Fibroblast of the aortic adventitia (primary cell): Measurements from ENCODE around the gene EZR. TPM values are rescaled to one million over a fixed set of nuclear protein-coding genes. Genes with fewer than 3 reads are reported as not detected.

Experiments
- DNase-seq: peaks from one replicate; pipeline ENCODE4 v3.0.0-alpha.2; 2010; ENCODE audit warnings: low read depth
- H3K4me3 ChIP-seq: 2 replicates; pipeline ENCODE4 v1.5.1; 2011; ENCODE audit warnings: low read depth, mild to moderate bottlenecking, control low read depth, low read length, moderate library complexity
- total RNA-seq: library from RNA; depleted of rRNA; stranded (reverse); fragments of >200 nt; gene quantifications from 2 replicates; pipeline ENCODE4 v1.2.3, GENCODE V29; 2012; ENCODE audit warnings: low replicate concordance
- TF ChIP-seq, protein P1 (sequence below): IDR thresholded peaks from 2 replicates; pipeline ENCODE4 v1.5.1; 2011; ENCODE audit warnings: mild to moderate bottlenecking, low read length, control low read depth, inconsistent platforms; ENCODE audit not compliant: insufficient read depth

EZR gene
- total RNA-seq, 1 donor, result 41.3 TPM

DNA sequence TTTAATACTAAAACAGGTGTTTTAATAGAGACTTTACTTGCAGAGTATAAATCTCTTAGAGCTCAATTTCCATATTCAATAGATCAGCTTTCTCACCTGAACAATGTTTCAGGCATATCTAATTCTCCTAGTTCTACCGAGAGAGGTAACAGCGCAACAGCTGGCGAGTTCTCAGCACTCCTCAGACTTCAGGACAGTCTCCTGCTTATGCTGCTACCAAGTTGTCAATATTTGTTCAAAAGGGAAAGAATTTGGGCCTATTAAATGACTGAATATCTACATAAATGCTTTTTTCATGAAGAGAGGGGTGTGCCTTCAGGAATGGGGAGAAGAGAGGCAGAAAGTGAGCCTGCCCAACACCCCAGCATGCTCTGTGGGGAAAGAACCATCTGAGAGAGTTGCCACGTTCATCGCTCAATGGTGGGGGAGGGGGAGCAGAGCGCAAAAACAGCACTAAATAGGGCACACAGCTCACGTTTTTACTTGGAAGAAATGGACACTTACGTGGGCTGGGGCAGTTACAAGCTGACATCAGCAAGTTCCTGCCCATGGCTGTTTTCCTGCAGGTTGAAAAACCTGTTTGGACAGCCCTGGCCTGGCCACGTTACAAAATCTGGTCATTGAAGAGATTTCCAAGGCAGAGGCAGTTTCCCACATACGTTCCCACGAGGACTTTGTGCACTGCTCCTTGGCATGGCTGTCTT is 38.0 kb downstream of the EZR start:
- H3K4me3 ChIP-seq, result no peak overlapping the region
- DNase-seq, result no peak
- TF ChIP-seq, protein P1, sequence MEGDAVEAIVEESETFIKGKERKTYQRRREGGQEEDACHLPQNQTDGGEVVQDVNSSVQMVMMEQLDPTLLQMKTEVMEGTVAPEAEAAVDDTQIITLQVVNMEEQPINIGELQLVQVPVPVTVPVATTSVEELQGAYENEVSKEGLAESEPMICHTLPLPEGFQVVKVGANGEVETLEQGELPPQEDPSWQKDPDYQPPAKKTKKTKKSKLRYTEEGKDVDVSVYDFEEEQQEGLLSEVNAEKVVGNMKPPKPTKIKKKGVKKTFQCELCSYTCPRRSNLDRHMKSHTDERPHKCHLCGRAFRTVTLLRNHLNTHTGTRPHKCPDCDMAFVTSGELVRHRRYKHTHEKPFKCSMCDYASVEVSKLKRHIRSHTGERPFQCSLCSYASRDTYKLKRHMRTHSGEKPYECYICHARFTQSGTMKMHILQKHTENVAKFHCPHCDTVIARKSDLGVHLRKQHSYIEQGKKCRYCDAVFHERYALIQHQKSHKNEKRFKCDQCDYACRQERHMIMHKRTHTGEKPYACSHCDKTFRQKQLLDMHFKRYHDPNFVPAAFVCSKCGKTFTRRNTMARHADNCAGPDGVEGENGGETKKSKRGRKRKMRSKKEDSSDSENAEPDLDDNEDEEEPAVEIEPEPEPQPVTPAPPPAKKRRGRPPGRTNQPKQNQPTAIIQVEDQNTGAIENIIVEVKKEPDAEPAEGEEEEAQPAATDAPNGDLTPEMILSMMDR, result no peak

DNA sequence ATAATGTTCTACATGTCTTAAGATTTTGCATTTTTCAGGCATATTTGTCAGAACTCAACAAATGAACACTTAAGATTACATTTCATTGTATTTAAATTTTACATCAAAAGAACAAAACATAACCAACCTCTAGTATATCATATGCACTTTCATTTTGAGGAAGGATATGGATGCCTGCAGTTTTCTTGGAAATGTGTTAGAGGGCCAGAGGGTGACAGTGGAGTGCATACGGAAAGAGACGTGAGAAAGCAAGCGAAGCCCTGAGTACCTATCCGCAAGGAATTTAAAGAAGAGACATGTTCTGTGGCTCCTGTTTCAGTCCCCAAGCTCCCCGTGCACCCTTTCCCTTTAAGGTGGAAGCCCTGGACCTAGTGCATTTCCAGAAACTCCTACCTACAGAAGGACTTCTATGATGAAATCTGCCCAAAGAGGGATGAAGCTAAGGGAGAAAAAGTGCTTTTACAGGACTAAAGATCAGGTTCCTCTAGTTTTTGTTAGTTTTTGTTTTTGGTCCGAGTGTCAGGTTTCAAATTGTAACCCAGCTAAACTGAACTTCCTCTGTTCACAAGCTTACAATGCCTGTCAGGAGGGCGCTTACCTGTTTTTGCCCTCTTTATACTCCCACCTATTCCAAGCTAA is 38.8 kb downstream of the EZR start:
- H3K4me3 ChIP-seq, result no peak overlapping the region
- TF ChIP-seq, protein P1, result no peak
- no peak for DNase-seq

DNA sequence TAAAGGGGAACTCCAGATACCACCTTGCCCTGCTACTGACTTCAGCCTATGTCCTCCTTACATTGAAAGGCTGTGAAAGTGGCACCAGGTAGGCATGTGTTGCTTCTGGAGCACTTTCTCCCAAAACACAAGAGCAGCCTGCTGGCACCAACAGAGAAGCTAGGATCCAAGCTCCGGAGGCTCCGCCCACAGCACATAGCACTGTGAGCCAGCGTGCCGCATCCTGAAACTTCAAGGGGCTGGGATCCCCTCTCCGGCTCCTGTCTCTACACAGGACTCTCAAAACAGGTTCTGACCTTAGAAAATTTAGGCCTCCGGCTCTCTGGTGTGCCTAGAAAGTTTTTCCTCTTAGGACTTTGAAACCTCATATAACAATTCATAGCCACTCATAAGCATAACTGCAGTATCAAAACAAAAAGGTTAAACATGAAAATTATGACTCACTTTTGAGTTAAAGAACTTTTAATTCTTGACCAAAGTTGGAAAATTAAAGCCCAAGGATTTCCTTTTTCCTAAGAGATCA is 41.1 kb downstream of the EZR start:
- DNase-seq, result no peak
- TF ChIP-seq, protein P1, result no peak

DNA sequence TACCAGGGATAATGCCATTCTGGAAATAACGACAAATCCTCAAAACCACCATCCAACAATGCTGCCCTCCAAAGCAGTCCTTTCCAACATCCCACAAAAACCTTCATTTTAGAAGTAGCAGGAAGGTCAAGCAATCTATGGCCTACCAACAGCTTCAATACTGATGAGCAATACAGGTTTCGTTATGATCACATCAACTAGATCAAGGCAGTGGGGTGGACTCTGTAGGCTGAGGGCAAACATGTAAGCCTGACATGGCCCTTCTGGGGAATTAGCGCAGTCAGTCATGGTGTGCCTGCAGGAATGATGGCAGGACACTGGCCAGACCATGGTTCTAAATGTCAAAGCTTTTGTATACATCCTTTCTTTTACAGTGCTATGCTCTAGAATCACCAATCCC is 41.7 kb downstream of the EZR start:
- no peak for DNase-seq
- TF ChIP-seq, protein P1, result no peak
- H3K4me3 ChIP-seq, result no peak overlapping the region

More for the DNA sequence above, 41.1 kb downstream of the EZR start:
- H3K4me3 ChIP-seq, result no peak overlapping the region

DNA sequence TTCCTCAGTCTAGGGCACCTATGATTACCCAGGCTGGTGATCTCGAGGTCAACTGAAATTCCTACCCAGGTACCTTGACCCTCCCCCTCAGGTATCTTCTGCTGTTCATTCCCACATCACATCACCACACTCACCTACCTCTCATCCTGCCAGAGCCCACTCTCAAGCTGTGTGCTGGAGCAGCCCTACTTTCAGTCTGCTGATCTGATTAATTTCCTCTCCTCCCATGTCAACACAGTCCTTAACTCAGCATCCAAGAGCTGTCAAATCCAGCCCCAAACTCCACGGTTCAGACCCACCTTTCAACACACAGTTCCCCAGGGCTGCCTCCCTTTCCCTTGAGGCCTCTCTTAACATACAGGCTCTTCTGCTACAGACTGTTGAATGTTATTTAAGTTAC is 42.4 kb downstream of the EZR start:
- TF ChIP-seq, protein P1, result no peak
- DNase-seq, result no peak
- no peak overlapping the region for H3K4me3 ChIP-seq

DNA sequence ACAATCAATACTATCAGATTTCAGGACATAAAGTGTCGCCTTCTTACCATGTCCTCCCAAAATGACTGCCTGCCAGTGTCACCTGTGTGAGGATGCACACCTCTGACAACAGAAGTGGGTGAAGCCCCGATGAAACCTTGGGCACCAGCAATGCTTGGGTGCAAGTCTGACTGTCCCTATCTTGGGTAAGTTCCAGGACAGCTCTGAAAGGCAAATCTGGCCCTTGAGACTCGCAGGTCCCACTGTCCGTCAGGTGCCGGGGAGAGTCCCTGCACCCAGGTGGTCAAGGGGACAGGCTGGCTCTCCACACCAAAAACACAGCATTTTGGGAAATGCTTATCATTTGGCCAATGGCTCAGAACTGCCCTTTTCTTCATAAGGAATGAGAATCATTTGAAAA is 43.3 kb downstream of the EZR start:
- TF ChIP-seq, protein P1, result no peak
- no peak overlapping the region for H3K4me3 ChIP-seq
- no peak for DNase-seq
